ENCODE results near the gene EYS. TPM values are rescaled to one million over a fixed set of nuclear protein-coding genes. Genes with fewer than 3 reads are reported as not detected.

The EYS gene
- total RNA-seq, 1 donor from 2014 or later: 2.1 TPM

- no peaks in the 10 kb centered on the region for H3K36me3 ChIP-seq (ENCODE audit: control insufficient read depth in 3 of 3, insufficient read depth in 3 of 3, low read length in 3 of 3)
- H3K9ac ChIP-seq (ENCODE audit: low read depth in 1 of 3, low read length in 3 of 3): no peak overlapping the region
- no peak overlapping the region for H3K27ac ChIP-seq (ENCODE audit: low read depth, low read length)
Measured at GRCh38 chr6:65081756-65082155, 625.3 kb downstream of the EYS start.

GRCh38 chr6:65075705-65076230, 631.3 kb downstream of the EYS start:
- H3K9ac ChIP-seq (ENCODE audit: low read depth in 1 of 3, low read length in 3 of 3): no peak overlapping the region
- no peaks in the 10 kb centered on the region for H3K27me3 ChIP-seq (ENCODE audit: control insufficient read depth in 3 of 3, insufficient read depth in 3 of 3, low read length in 3 of 3)
- H3K9me3 ChIP-seq (ENCODE audit: control insufficient read depth in 3 of 3, low read length in 3 of 3): no peaks in the 10 kb centered on the region
- no peaks in the 10 kb centered on the region for H3K36me3 ChIP-seq (ENCODE audit: control insufficient read depth in 3 of 3, insufficient read depth in 3 of 3, low read length in 3 of 3)
- no peaks in the 10 kb centered on the region for H3K4me1 ChIP-seq (ENCODE audit: control insufficient read depth in 3 of 3, insufficient read depth in 3 of 3, low read length in 3 of 3)
- H3K4me3 ChIP-seq (ENCODE audit: low read length in 3 of 3): no peak overlapping the region
- no peak overlapping the region for H3K27ac ChIP-seq (ENCODE audit: low read depth, low read length)

More at GRCh38 chr6:65081756-65082155, 625.3 kb downstream of the EYS start:
- Histone ChIP-seq H3K4me1 (ENCODE audit: control insufficient read depth in 3 of 3, insufficient read depth in 3 of 3, low read length in 3 of 3) (no peaks in the 10 kb centered on the region), H3K4me3 (ENCODE audit: low read length in 3 of 3) (no peak overlapping the region), H3K27me3 (ENCODE audit: control insufficient read depth in 3 of 3, insufficient read depth in 3 of 3, low read length in 3 of 3) (no peaks in the 10 kb centered on the region), H3K9me3 (ENCODE audit: control insufficient read depth in 3 of 3, low read length in 3 of 3) (no peaks in the 10 kb centered on the region)

- Histone ChIP-seq H3K4me1 (ENCODE audit: control insufficient read depth in 3 of 3, insufficient read depth in 3 of 3, low read length in 3 of 3) (no peaks in the 10 kb centered on the region), H3K27ac (ENCODE audit: low read depth, low read length) (no peak overlapping the region), H3K9ac (ENCODE audit: low read depth in 1 of 3, low read length in 3 of 3) (no peak overlapping the region), H3K36me3 (ENCODE audit: control insufficient read depth in 3 of 3, insufficient read depth in 3 of 3, low read length in 3 of 3) (no peaks in the 10 kb centered on the region), H3K4me3 (ENCODE audit: low read length in 3 of 3) (no peak overlapping the region), H3K9me3 (ENCODE audit: control insufficient read depth in 3 of 3, low read length in 3 of 3) (no peaks in the 10 kb centered on the region), H3K27me3 (ENCODE audit: control insufficient read depth in 3 of 3, insufficient read depth in 3 of 3, low read length in 3 of 3) (no peaks in the 10 kb centered on the region)
Measured at GRCh38 chr6:65072500-65072899, 634.5 kb downstream of the EYS start.

GRCh38 chr6:65071480-65071879, 635.5 kb downstream of the EYS start:
- Histone ChIP-seq H3K4me1 (ENCODE audit: control insufficient read depth in 3 of 3, insufficient read depth in 3 of 3, low read length in 3 of 3) (no peaks in the 10 kb centered on the region), H3K36me3 (ENCODE audit: control insufficient read depth in 3 of 3, insufficient read depth in 3 of 3, low read length in 3 of 3) (no peaks in the 10 kb centered on the region), H3K9ac (ENCODE audit: low read depth in 1 of 3, low read length in 3 of 3) (no peak overlapping the region), H3K9me3 (ENCODE audit: control insufficient read depth in 3 of 3, low read length in 3 of 3) (no peaks in the 10 kb centered on the region), H3K27ac (ENCODE audit: low read depth, low read length) (no peak overlapping the region), H3K4me3 (ENCODE audit: low read length in 3 of 3) (no peak overlapping the region), H3K27me3 (ENCODE audit: control insufficient read depth in 3 of 3, insufficient read depth in 3 of 3, low read length in 3 of 3) (no peaks in the 10 kb centered on the region)

- no peaks in the 10 kb centered on the region for H3K9me3 ChIP-seq (ENCODE audit: control insufficient read depth in 3 of 3, low read length in 3 of 3)
- H3K4me1 ChIP-seq (ENCODE audit: control insufficient read depth in 3 of 3, insufficient read depth in 3 of 3, low read length in 3 of 3): no peaks in the 10 kb centered on the region
- no peaks in the 10 kb centered on the region for H3K27me3 ChIP-seq (ENCODE audit: control insufficient read depth in 3 of 3, insufficient read depth in 3 of 3, low read length in 3 of 3)
- no peak overlapping the region for H3K9ac ChIP-seq (ENCODE audit: low read depth in 1 of 3, low read length in 3 of 3)
- H3K27ac ChIP-seq (ENCODE audit: low read depth, low read length): no peak overlapping the region
- no peak overlapping the region for H3K4me3 ChIP-seq (ENCODE audit: low read length in 3 of 3)
- H3K36me3 ChIP-seq (ENCODE audit: control insufficient read depth in 3 of 3, insufficient read depth in 3 of 3, low read length in 3 of 3): no peaks in the 10 kb centered on the region
Measured at GRCh38 chr6:65064844-65065243, 642.2 kb downstream of the EYS start.

GRCh38 chr6:65059568-65059967, 647.5 kb downstream of the EYS start:
- Histone ChIP-seq H3K36me3 (ENCODE audit: control insufficient read depth in 3 of 3, insufficient read depth in 3 of 3, low read length in 3 of 3) (no peaks in the 10 kb centered on the region), H3K9ac (ENCODE audit: low read depth in 1 of 3, low read length in 3 of 3) (no peak overlapping the region), H3K27ac (ENCODE audit: low read depth, low read length) (no peak overlapping the region), H3K4me3 (ENCODE audit: low read length in 3 of 3) (no peak overlapping the region), H3K9me3 (ENCODE audit: control insufficient read depth in 3 of 3, low read length in 3 of 3) (no peaks in the 10 kb centered on the region), H3K27me3 (ENCODE audit: control insufficient read depth in 3 of 3, insufficient read depth in 3 of 3, low read length in 3 of 3) (no peaks in the 10 kb centered on the region), H3K4me1 (ENCODE audit: control insufficient read depth in 3 of 3, insufficient read depth in 3 of 3, low read length in 3 of 3) (no peaks in the 10 kb centered on the region)

- no peaks in the 10 kb centered on the region for H3K9me3 ChIP-seq (ENCODE audit: control insufficient read depth in 3 of 3, low read length in 3 of 3)
- no peaks in the 10 kb centered on the region for H3K4me1 ChIP-seq (ENCODE audit: control insufficient read depth in 3 of 3, insufficient read depth in 3 of 3, low read length in 3 of 3)
- H3K27me3 ChIP-seq (ENCODE audit: control insufficient read depth in 3 of 3, insufficient read depth in 3 of 3, low read length in 3 of 3): no peaks in the 10 kb centered on the region
- no peak overlapping the region for H3K9ac ChIP-seq (ENCODE audit: low read depth in 1 of 3, low read length in 3 of 3)
- no peaks in the 10 kb centered on the region for H3K36me3 ChIP-seq (ENCODE audit: control insufficient read depth in 3 of 3, insufficient read depth in 3 of 3, low read length in 3 of 3)
- H3K27ac ChIP-seq (ENCODE audit: low read depth, low read length): no peak overlapping the region
- H3K4me3 ChIP-seq (ENCODE audit: low read length in 3 of 3): no peak overlapping the region
Measured at GRCh38 chr6:65055545-65055944, 651.5 kb downstream of the EYS start.

GRCh38 chr6:65052626-65053025, 654.4 kb downstream of the EYS start:
- H3K9me3 ChIP-seq (ENCODE audit: control insufficient read depth in 3 of 3, low read length in 3 of 3): no peaks in the 10 kb centered on the region
- H3K27me3 ChIP-seq (ENCODE audit: control insufficient read depth in 3 of 3, insufficient read depth in 3 of 3, low read length in 3 of 3): no peaks in the 10 kb centered on the region
- H3K27ac ChIP-seq (ENCODE audit: low read depth, low read length): no peak overlapping the region
- no peaks in the 10 kb centered on the region for H3K4me1 ChIP-seq (ENCODE audit: control insufficient read depth in 3 of 3, insufficient read depth in 3 of 3, low read length in 3 of 3)
- no peak overlapping the region for H3K9ac ChIP-seq (ENCODE audit: low read depth in 1 of 3, low read length in 3 of 3)
- H3K4me3 ChIP-seq (ENCODE audit: low read length in 3 of 3): no peak overlapping the region
- H3K36me3 ChIP-seq (ENCODE audit: control insufficient read depth in 3 of 3, insufficient read depth in 3 of 3, low read length in 3 of 3): no peaks in the 10 kb centered on the region

- no peak overlapping the region for H3K4me3 ChIP-seq (ENCODE audit: low read length in 3 of 3)
- no peak overlapping the region for H3K27ac ChIP-seq (ENCODE audit: low read depth, low read length)
- no peak overlapping the region for H3K9ac ChIP-seq (ENCODE audit: low read depth in 1 of 3, low read length in 3 of 3)
- no peaks in the 10 kb centered on the region for H3K27me3 ChIP-seq (ENCODE audit: control insufficient read depth in 3 of 3, insufficient read depth in 3 of 3, low read length in 3 of 3)
- no peaks in the 10 kb centered on the region for H3K9me3 ChIP-seq (ENCODE audit: control insufficient read depth in 3 of 3, low read length in 3 of 3)
- H3K4me1 ChIP-seq (ENCODE audit: control insufficient read depth in 3 of 3, insufficient read depth in 3 of 3, low read length in 3 of 3): no peaks in the 10 kb centered on the region
- H3K36me3 ChIP-seq (ENCODE audit: control insufficient read depth in 3 of 3, insufficient read depth in 3 of 3, low read length in 3 of 3): no peaks in the 10 kb centered on the region
Measured at GRCh38 chr6:65045801-65046200, 661.2 kb downstream of the EYS start.

- Histone ChIP-seq H3K4me3 (ENCODE audit: low read length in 3 of 3) (no peak overlapping the region), H3K36me3 (ENCODE audit: control insufficient read depth in 3 of 3, insufficient read depth in 3 of 3, low read length in 3 of 3) (no peaks in the 10 kb centered on the region), H3K27ac (ENCODE audit: low read depth, low read length) (no peak overlapping the region), H3K9me3 (ENCODE audit: control insufficient read depth in 3 of 3, low read length in 3 of 3) (no peaks in the 10 kb centered on the region), H3K4me1 (ENCODE audit: control insufficient read depth in 3 of 3, insufficient read depth in 3 of 3, low read length in 3 of 3) (no peaks in the 10 kb centered on the region), H3K9ac (ENCODE audit: low read depth in 1 of 3, low read length in 3 of 3) (no peak overlapping the region), H3K27me3 (ENCODE audit: control insufficient read depth in 3 of 3, insufficient read depth in 3 of 3, low read length in 3 of 3) (no peaks in the 10 kb centered on the region)
Measured at GRCh38 chr6:65014006-65014405, 693.0 kb downstream of the EYS start.

GRCh38 chr6:65006788-65007187, 700.2 kb downstream of the EYS start:
- no peaks in the 10 kb centered on the region for H3K36me3 ChIP-seq (ENCODE audit: control insufficient read depth in 3 of 3, insufficient read depth in 3 of 3, low read length in 3 of 3)
- no peaks in the 10 kb centered on the region for H3K27me3 ChIP-seq (ENCODE audit: control insufficient read depth in 3 of 3, insufficient read depth in 3 of 3, low read length in 3 of 3)
- no peak overlapping the region for H3K27ac ChIP-seq (ENCODE audit: low read depth, low read length)
- no peaks in the 10 kb centered on the region for H3K9me3 ChIP-seq (ENCODE audit: control insufficient read depth in 3 of 3, low read length in 3 of 3)
- H3K4me3 ChIP-seq (ENCODE audit: low read length in 3 of 3): no peak overlapping the region
- H3K9ac ChIP-seq (ENCODE audit: low read depth in 1 of 3, low read length in 3 of 3): no peak overlapping the region
- no peaks in the 10 kb centered on the region for H3K4me1 ChIP-seq (ENCODE audit: control insufficient read depth in 3 of 3, insufficient read depth in 3 of 3, low read length in 3 of 3)

Data from skeletal muscle tissue (tissue), 4 donors.